Activated CD4-positive, alpha-beta T cell treated with anti-CD3 and anti-CD28 coated beads, Interleukin-2, amount 10 ng/mL, durations not matched to agents 24 days and 14 days (primary cell): ENCODE measurements around the gene LRRC3. TPM values are rescaled to one million over a fixed set of nuclear protein-coding genes. Genes with fewer than 3 reads are reported as not detected.

ENCODE experiments used
- total RNA-seq: library from RNA; stranded (reverse); gene quantifications from 2 replicates; pipeline ENCODE4 v1.2.3, GENCODE V29; 2022

LRRC3 gene
- total RNA-seq, 1 donor from 2014 or later = 2.3 TPM

Other genes with a start within 250 kb of the LRRC3 start
- gene ICOSLG, start 214.6 kb upstream of the LRRC3 start, total RNA-seq = 7.6 and 8.3 TPM in 2 replicates
- gene DNMT3L, start 193.6 kb upstream of the LRRC3 start, total RNA-seq = not detected in 2 replicates
- gene AIRE, start 169.6 kb upstream of the LRRC3 start, total RNA-seq = 0.05 TPM in 1 of 2 replicates, not detected in the other
- 157 and 162 TPM in 2 replicates for gene PFKL, start 155.5 kb upstream of the LRRC3 start, total RNA-seq
- 15.1 and 18.5 TPM in 2 replicates for gene CFAP410, start 116.1 kb upstream of the LRRC3 start, total RNA-seq
- 9.1 and 9.8 TPM in 2 replicates for gene TRPM2, start 101.9 kb upstream of the LRRC3 start, total RNA-seq
- not detected in 2 replicates for gene KRTAP10-1, start 84.7 kb downstream of the LRRC3 start, total RNA-seq
- not detected in 2 replicates for gene KRTAP10-2, start 96.0 kb downstream of the LRRC3 start, total RNA-seq
- gene KRTAP10-3, start 103.3 kb downstream of the LRRC3 start, total RNA-seq = not detected in 2 replicates
- not detected in 2 replicates for gene KRTAP10-4, start 118.2 kb downstream of the LRRC3 start, total RNA-seq
- gene KRTAP10-5, start 125.1 kb downstream of the LRRC3 start, total RNA-seq = not detected in 2 replicates
- gene KRTAP10-6, start 137.0 kb downstream of the LRRC3 start, total RNA-seq = not detected in 2 replicates
- gene KRTAP10-7, start 145.1 kb downstream of the LRRC3 start, total RNA-seq = not detected in 2 replicates
- not detected in 2 replicates for gene KRTAP10-8, start 156.6 kb downstream of the LRRC3 start, total RNA-seq
- gene KRTAP10-9, start 171.6 kb downstream of the LRRC3 start, total RNA-seq = not detected in 2 replicates
- gene KRTAP10-10, start 181.8 kb downstream of the LRRC3 start, total RNA-seq = not detected in 2 replicates
- gene KRTAP10-11, start 190.9 kb downstream of the LRRC3 start, total RNA-seq = not detected in 2 replicates
- not detected in 2 replicates for gene KRTAP12-4, start 199.1 kb downstream of the LRRC3 start, total RNA-seq
- not detected in 2 replicates for gene KRTAP12-3, start 202.4 kb downstream of the LRRC3 start, total RNA-seq
- not detected in 2 replicates for gene KRTAP12-2, start 211.4 kb downstream of the LRRC3 start, total RNA-seq
- not detected in 2 replicates for gene KRTAP12-1, start 226.7 kb downstream of the LRRC3 start, total RNA-seq
- gene KRTAP10-12, start 241.7 kb downstream of the LRRC3 start, total RNA-seq = not detected in 2 replicates